ENCODE measurements around the gene ADRA2A. TPM values are rescaled to one million over a fixed set of nuclear protein-coding genes. Genes with fewer than 3 reads are reported as not detected.

Gene ADRA2A
- total and polyA plus RNA-seq, 11 donors = 0.19 to 3.9 (median 0.44) TPM

DNA sequence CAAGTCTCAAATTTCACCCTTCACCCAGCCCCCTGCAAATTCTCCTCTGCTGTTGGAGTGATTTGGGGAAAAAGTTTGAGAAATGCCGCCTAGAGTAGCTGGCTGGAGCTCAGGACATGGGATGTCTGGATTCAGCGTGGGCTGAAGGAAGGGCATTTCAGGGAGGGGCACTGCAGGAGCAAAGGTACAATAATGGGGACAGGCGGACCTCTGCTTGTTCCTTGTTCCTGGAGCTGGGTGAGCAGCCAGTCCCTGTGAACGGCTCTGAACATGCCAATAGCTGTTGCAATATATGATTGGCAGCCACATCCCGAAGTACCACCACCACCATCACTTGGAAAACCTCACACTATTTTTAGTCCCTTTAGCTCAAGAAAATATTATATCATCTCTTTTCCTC lies 23.4 kb downstream of the ADRA2A start:
- Histone ChIP-seq H3K27me3 (peaks cover 0 to 8% (median 0%) of the 10 kb centered on the region in 9 donors), H3K4me1 (no peaks in the 10 kb centered on the region), H3K27ac (no peak overlapping the region), H3K36me3 (no peaks in the 10 kb centered on the region), H3K9me3 (no peaks in the 10 kb centered on the region), H3K4me3 (no peak overlapping the region)
- TF ChIP-seq POLR2A (IDR thresholded peaks at IDR 0.05) = no peak
- TF ChIP-seq, protein P1, sequence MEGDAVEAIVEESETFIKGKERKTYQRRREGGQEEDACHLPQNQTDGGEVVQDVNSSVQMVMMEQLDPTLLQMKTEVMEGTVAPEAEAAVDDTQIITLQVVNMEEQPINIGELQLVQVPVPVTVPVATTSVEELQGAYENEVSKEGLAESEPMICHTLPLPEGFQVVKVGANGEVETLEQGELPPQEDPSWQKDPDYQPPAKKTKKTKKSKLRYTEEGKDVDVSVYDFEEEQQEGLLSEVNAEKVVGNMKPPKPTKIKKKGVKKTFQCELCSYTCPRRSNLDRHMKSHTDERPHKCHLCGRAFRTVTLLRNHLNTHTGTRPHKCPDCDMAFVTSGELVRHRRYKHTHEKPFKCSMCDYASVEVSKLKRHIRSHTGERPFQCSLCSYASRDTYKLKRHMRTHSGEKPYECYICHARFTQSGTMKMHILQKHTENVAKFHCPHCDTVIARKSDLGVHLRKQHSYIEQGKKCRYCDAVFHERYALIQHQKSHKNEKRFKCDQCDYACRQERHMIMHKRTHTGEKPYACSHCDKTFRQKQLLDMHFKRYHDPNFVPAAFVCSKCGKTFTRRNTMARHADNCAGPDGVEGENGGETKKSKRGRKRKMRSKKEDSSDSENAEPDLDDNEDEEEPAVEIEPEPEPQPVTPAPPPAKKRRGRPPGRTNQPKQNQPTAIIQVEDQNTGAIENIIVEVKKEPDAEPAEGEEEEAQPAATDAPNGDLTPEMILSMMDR (IDR thresholded peaks at IDR 0.05) = no peak
- intact Hi-C loops (cut with DNase I) = no loop called here
- ATAC-seq = no peak
- WGBS, 4 donors = 56 to 68% (median 60%) methylated on average over 5 of the region's 5 CpGs
- DNase-seq = no peak

DNA sequence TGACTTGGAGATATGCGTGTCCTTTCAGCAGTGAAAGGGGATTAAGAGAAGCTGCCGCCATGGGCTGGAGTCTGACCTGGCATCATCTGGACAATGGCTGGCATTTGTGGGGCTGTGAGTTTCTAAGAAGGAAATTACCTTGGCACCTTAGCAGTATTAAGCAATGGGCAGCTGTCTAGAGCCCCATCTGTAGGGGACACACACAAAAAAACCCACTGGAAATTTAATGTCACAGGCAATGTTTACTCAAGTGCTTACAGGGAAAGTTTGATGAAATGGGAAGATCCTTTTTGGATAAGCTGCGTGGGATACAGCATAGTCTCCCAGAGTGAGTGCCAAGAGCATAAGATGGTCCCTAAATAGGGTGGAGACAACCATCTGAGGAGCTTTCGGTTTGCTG lies 25.0 kb downstream of the ADRA2A start:
- Histone ChIP-seq H3K36me3 (no peaks in the 10 kb centered on the region), H3K9me3 (no peaks in the 10 kb centered on the region), H3K27me3 (peaks cover 0 to 8% (median 0%) of the 10 kb centered on the region in 9 donors), H3K4me3 (no peak overlapping the region), H3K4me1 (no peaks in the 10 kb centered on the region), H3K27ac (no peak overlapping the region)
- TF ChIP-seq POLR2A (IDR thresholded peaks at IDR 0.05) = no peak
- TF ChIP-seq, protein P1 (IDR thresholded peaks at IDR 0.05) = no peak
- intact Hi-C loops (cut with DNase I) = no loop called here
- 75 to 82% (median 80%) methylated on average over 4 of the region's 4 CpGs for WGBS, 4 donors
- DNase-seq (no peak), ATAC-seq (no peak)

DNA sequence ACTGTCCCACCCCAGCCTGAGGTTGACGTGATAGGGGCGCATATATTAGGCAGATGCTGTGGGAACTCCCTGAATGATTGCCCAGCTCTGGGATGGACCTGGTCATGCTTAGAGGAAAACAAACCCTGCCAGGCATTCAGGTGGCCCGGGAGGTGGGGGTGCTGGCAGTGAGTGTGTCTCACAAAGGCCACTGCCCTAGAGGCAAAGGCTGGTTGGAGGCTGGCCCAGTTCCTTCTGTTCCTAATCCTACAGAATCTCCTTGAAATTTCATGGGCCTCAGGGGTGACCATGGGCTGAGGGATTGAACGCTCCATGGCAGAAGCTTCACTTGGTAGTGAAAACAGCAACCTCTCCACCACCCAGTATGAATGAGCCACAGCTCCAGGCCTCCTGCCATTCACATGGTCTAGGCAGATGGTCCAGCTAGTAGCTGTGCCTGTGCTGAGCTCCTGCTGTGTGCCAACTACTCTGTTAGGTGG lies 25.6 kb downstream of the ADRA2A start:
- Histone ChIP-seq H3K36me3 (no peaks in the 10 kb centered on the region), H3K4me3 (no peak overlapping the region), H3K27ac (no peak overlapping the region), H3K27me3 (peaks cover 0 to 8% (median 0%) of the 10 kb centered on the region in 9 donors), H3K9me3 (no peaks in the 10 kb centered on the region), H3K4me1 (no peaks in the 10 kb centered on the region)
- DNase-seq (no peak), ATAC-seq (no peak)
- no peak for TF ChIP-seq POLR2A (IDR thresholded peaks at IDR 0.05)
- TF ChIP-seq, protein P1 (IDR thresholded peaks at IDR 0.05) = no peak
- intact Hi-C loops (cut with DNase I) = no loop called here
- 84 to 89% (median 85%) methylated on average over 4 of the region's 4 CpGs for WGBS, 4 donors

DNA sequence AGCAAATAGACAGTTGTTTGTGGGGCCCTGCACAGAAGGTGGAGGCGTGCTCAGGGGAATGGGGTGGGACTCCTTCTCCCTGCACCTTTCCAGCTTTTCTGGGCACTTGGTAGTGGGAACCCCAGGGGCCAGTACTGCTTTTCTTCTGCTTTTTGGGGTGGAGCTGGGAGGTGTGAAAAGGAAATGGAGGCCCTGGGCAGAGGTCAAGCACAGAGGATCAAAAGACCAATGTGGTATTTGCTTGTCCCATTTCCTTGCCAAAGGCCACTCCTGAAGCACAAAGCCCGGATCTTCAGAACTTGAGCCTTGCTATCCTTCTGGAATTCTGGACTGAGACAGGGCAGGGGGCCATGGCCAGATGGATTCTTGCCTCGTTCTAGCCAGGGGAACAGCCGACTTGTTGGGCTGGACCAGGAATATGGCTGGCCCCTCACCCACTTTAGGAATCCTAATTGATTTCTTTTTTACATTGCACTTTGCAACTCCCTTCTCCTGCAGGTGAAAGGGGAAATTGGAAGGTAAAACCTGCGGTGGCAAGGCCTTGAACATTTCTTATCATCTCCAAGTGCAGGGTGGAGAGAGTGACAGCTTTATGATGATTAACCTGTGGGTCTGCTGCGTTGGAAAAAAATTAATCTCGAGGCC lies 26.5 kb downstream of the ADRA2A start:
- Histone ChIP-seq H3K9me3 (no peaks in the 10 kb centered on the region), H3K4me3 (no peak overlapping the region), H3K27ac (no peak overlapping the region), H3K36me3 (no peaks in the 10 kb centered on the region), H3K27me3 (peaks cover 0 to 8% (median 0%) of the 10 kb centered on the region in 9 donors), H3K4me1 (no peaks in the 10 kb centered on the region)
- intact Hi-C loops (cut with DNase I) = no loop called here
- WGBS, 4 donors = 71 to 78% (median 74%) methylated on average over 7 of the region's 7 CpGs
- no peak for TF ChIP-seq POLR2A (IDR thresholded peaks at IDR 0.05)
- TF ChIP-seq, protein P1 (IDR thresholded peaks at IDR 0.05) = no peak
- ATAC-seq (no peak), DNase-seq (no peak)

Measured in heart left ventricle (tissue), 16 donors.